ENCODE results near the gene SRGAP1. TPM values are rescaled to one million over a fixed set of nuclear protein-coding genes. Genes with fewer than 3 reads are reported as not detected.

Gene SRGAP1
- total and polyA plus RNA-seq, 2 of the 13 experiments (the other 11 are each of a cell fraction or from before 2014, with no cell fraction given) = 1.6 to 3.4 TPM

- TF ChIP-seq ZEB1 (IDR thresholded peaks at IDR 0.05; ENCODE audit: insufficient replicate concordance, low read depth) (no peak), FOXJ3 (CRISPR knock-in tag; IDR thresholded peaks at IDR 0.05; ENCODE audit: borderline replicate concordance) (no peak), ERF (CRISPR knock-in tag; IDR thresholded peaks at IDR 0.05) (0 out of 2 replicates have a peak, but pooled peaks have one; percentile 26), GMEB2 (CRISPR knock-in tag; IDR thresholded peaks at IDR 0.05; ENCODE audit: low read depth) (no peak), ZNF513 (CRISPR knock-in tag; conservative IDR thresholded peaks at IDR 0.05) (no peak), LCORL (IDR thresholded peaks at IDR 0.05) (no peak), LCORL (CRISPR knock-in tag; IDR thresholded peaks at IDR 0.05) (peak; percentile 45; the same call in 1 of the 2 replicates), NR2F1 (CRISPR knock-in tag; IDR thresholded peaks at IDR 0.05) (no peak), SOX6 (IDR thresholded peaks at IDR 0.05) (no peak), SOX6 (CRISPR knock-in tag; IDR thresholded peaks at IDR 0.05) (peak; percentile 49; the same call in 1 of the 2 replicates), ZKSCAN1 (IDR thresholded peaks at IDR 0.05; ENCODE audit: low read length) (no peak), ZNF768 (CRISPR knock-in tag; IDR thresholded peaks at IDR 0.05) (peak; percentile 45; the same call in 1 of the 2 replicates), ZNF614 (CRISPR knock-in tag; IDR thresholded peaks at IDR 0.05; ENCODE audit: borderline replicate concordance) (0 out of 2 replicates have a peak, but pooled peaks have one; percentile 61), KDM6A (CRISPR knock-in tag; IDR thresholded peaks at IDR 0.05; ENCODE audit: low read depth) (0 out of 2 replicates have a peak, but pooled peaks have one; percentile 43), SNAPC4 (CRISPR knock-in tag; IDR thresholded peaks at IDR 0.05) (no peak), SP2 (CRISPR knock-in tag; IDR thresholded peaks at IDR 0.05) (no peak), YEATS2 (CRISPR knock-in tag; IDR thresholded peaks at IDR 0.05; ENCODE audit: borderline replicate concordance) (no peak), ZNF749 (CRISPR knock-in tag; IDR thresholded peaks at IDR 0.05; ENCODE audit: borderline replicate concordance) (no peak), ZNF263 (CRISPR knock-in tag; IDR thresholded peaks at IDR 0.05) (no peak), KLF11 (CRISPR knock-in tag; IDR thresholded peaks at IDR 0.05) (no peak), FOXC1 (CRISPR knock-in tag; IDR thresholded peaks at IDR 0.05; ENCODE audit: borderline replicate concordance) (no peak), MLX (CRISPR knock-in tag; IDR thresholded peaks at IDR 0.05) (no peak), ZBTB8A (CRISPR knock-in tag; IDR thresholded peaks at IDR 0.05; ENCODE audit: borderline replicate concordance, low read depth) (no peak)
These were observed 100.2 kb downstream of the SRGAP1 start (continued) for GRCh38 chr12:63944586-63945228.
